GM06990 (cell line): ENCODE results near the gene LCE3D.

Experiments used
- DNase-seq: peaks from one replicate; pipeline ENCODE4 v3.0.0-alpha.2; 2011; ENCODE audit not compliant: insufficient read length; ENCODE audit errors: extremely low read depth
- H3K27me3 ChIP-seq: replicated peaks from 2 replicates; pipeline ENCODE4 v1.6.0; 2011; ENCODE audit warnings: low read length; ENCODE audit not compliant: control insufficient read depth, insufficient read depth
- H3K36me3 ChIP-seq: 2 replicates; pipeline ENCODE4 v1.5.1; 2011; ENCODE audit warnings: low read length; ENCODE audit not compliant: control insufficient read depth, insufficient read depth
- H3K4me3 ChIP-seq: replicated peaks from 2 replicates; pipeline ENCODE4 v1.5.1; 2011; ENCODE audit warnings: low read depth, mild to moderate bottlenecking, control low read depth, low read length
- TF ChIP-seq, protein P1 (sequence below): IDR thresholded peaks from 2 replicates; pipeline ENCODE4 v1.5.1; 2011; ENCODE audit warnings: low read length, control low read depth, mild to moderate bottlenecking, inconsistent platforms; ENCODE audit not compliant: insufficient read depth, poor library complexity, severe bottlenecking

LCE3D gene

GRCh38 chr1:152539901-152540300, 40.4 kb downstream of the LCE3D start:
- Histone ChIP-seq H3K4me3 (no peak overlapping the region), H3K36me3 (no peaks in the 10 kb centered on the region), H3K27me3 (no peaks in the 10 kb centered on the region)
- TF ChIP-seq, protein P1, sequence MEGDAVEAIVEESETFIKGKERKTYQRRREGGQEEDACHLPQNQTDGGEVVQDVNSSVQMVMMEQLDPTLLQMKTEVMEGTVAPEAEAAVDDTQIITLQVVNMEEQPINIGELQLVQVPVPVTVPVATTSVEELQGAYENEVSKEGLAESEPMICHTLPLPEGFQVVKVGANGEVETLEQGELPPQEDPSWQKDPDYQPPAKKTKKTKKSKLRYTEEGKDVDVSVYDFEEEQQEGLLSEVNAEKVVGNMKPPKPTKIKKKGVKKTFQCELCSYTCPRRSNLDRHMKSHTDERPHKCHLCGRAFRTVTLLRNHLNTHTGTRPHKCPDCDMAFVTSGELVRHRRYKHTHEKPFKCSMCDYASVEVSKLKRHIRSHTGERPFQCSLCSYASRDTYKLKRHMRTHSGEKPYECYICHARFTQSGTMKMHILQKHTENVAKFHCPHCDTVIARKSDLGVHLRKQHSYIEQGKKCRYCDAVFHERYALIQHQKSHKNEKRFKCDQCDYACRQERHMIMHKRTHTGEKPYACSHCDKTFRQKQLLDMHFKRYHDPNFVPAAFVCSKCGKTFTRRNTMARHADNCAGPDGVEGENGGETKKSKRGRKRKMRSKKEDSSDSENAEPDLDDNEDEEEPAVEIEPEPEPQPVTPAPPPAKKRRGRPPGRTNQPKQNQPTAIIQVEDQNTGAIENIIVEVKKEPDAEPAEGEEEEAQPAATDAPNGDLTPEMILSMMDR, result no peak
- DNase-seq, result no peak

- DNase-seq, result no peak
- H3K27me3 ChIP-seq, result no peaks in the 10 kb centered on the region
- TF ChIP-seq, protein P1, result no peak
- H3K36me3 ChIP-seq, result no peaks in the 10 kb centered on the region
- no peak overlapping the region for H3K4me3 ChIP-seq
These were observed 42.8 kb downstream of the LCE3D start for GRCh38 chr1:152537496-152537895.

DNA sequence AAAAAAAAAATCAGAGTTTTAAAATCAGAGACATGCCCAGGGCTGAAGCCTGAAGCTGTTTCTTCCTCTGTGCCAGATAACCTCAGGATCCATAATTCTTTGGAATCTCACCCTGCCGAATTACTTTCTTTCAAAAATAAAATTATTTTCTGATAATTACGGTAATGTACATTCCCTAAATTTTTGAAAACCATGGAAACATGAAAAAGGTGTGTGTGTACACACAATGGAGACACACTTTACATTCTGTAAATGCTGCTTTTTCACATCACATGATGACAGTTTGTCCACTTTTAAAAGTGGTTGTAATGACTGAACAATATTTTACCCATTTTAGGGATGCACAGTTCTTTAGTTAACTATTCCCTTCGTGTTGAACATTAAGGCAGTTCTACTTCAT, 44.5 kb downstream of the LCE3D start:
- Histone ChIP-seq H3K36me3 (no peaks in the 10 kb centered on the region), H3K27me3 (no peaks in the 10 kb centered on the region)

DNA sequence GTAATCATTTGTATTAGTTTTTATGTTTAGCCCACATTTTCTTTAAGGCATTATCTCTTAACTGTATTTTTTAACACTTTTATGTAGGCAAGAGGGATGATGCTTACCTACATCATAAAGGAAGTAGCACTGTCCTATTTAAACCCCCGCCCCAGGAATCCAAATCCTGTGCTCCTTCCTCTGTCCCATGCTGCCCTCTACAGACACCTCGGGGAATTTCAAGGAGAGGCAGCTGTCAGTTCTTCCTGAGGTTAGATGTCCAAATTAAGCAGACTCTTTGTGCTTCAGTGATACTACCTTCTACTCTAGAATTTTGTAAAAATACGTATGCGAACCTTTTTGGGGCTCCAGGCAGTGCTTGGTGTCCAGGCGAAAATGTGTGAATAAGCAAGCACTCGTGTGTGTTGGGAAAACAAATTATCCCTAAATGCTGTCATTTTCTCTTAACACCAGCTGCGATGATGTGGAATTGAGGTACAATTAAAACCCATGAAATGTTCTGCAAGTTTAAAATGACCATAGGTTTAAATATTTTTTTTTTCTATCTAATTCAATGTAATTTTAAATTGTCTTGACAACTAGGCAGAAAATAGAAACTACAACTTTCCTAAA, 46.9 kb downstream of the LCE3D start:
- Histone ChIP-seq H3K4me3 (no peak overlapping the region), H3K36me3 (no peaks in the 10 kb centered on the region), H3K27me3 (no peaks in the 10 kb centered on the region)
- no peak for DNase-seq
- TF ChIP-seq, protein P1, result peak; percentile 84

More for the DNA sequence above, 44.5 kb downstream of the LCE3D start:
- DNase-seq, result no peak
- H3K4me3 ChIP-seq, result no peak overlapping the region
- TF ChIP-seq, protein P1, result no peak
